BJ (cell line): Measurements from ENCODE around the gene POLR2I. TPM values are rescaled to one million over a fixed set of nuclear protein-coding genes. Genes with fewer than 3 reads are reported as not detected.

Experiments used
- CTCF ChIA-PET: fragments of 350-600 bp; formaldehyde crosslinking; extraction: SDS; loops from one replicate; lab custom pipeline; 2021; ENCODE audit warnings: antibody characterized with exemption, inconsistent platforms; lab: Yijun Ruan, JAX
- POLR2A ChIA-PET: fragments of 300-600 bp; sonication (Branson Sonifier 250); formaldehyde crosslinking; extraction: SDS; loops from one replicate; lab custom pipeline; 2021; ENCODE audit warnings: antibody characterized with exemption; lab: Charles Lee
- DNase-seq: peaks from one replicate; pipeline ENCODE4 v3.0.0-alpha.2; 2011; ENCODE audit warnings: low read depth
- H3K27me3 ChIP-seq: 2 replicates; pipeline ENCODE4 v1.6.0; 2011; ENCODE audit warnings: low read length; ENCODE audit not compliant: control insufficient read depth, insufficient read depth
- H3K36me3 ChIP-seq: 2 replicates; pipeline ENCODE4 v1.5.1; 2011; ENCODE audit warnings: low read length; ENCODE audit not compliant: control insufficient read depth, insufficient read depth
- H3K4me3 ChIP-seq: 2 replicates; pipeline ENCODE4 v1.5.1; 2011; ENCODE audit warnings: low read depth, mild to moderate bottlenecking, control low read depth, low read length
- CTCF ChIP-seq: IDR thresholded peaks from 2 replicates; pipeline ENCODE4 v1.5.1; 2011; ENCODE audit warnings: low read depth, mild to moderate bottlenecking, control low read depth, inconsistent platforms, low read length, moderate library complexity; ENCODE audit not compliant: insufficient read depth
- polyA plus RNA-seq: library from polyadenylated mRNA; depleted of rRNA; stranded (reverse); fragments of >200 nt; gene quantifications from 2 replicates; pipeline ENCODE4 v1.2.3, GENCODE V29; 2011

The POLR2I gene
- polyA plus RNA-seq, 1 experiment = 94.0 TPM

GRCh38 chr19:36108684-36109083, 6.0 kb downstream of the POLR2I start:
- no peak for TF ChIP-seq CTCF

DNA sequence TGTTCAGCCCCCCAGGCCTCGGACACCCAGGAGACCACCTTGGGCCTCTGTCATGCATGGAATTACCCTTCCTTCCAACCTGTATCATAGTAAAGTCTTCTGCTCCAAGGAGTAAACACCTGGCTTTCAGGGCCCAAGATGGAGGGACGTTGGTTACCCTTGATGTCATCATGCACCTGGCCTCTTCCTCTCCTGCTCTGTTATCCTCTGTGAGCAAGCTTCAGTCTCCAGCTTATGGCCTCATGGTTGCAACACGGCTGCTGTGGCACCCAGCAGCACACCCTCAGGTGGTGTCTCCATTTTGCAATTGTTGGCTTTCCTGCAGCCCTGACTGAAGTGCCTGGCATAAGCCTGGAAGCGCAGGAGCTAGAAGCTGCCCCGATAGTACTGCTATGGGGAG, 7.7 kb downstream of the POLR2I start:
- CTCF ChIA-PET = interaction anchor here (0.7 kb wide), 1 partner anchor 107 kb away, joined by 3 read pairs; no protein-coding TSS in a partner anchor
- no peak overlapping the region for H3K4me3 ChIP-seq
- TF ChIP-seq CTCF = no peak
- peaks cover 8% of the 10 kb centered on the region for H3K36me3 ChIP-seq
- POLR2A ChIA-PET = no interaction called here
- DNase-seq = no peak
- no peaks in the 10 kb centered on the region for H3K27me3 ChIP-seq

More at GRCh38 chr19:36108684-36109083, 6.0 kb downstream of the POLR2I start:
- ChIA-PET POLR2A (no interaction called here), CTCF (interaction anchor here (0.6 kb wide), 1 partner anchor 508 kb away, joined by 3 read pairs; no protein-coding TSS in a partner anchor)
- no peak overlapping the region for H3K4me3 ChIP-seq
- H3K36me3 ChIP-seq = peaks cover 11% of the 10 kb centered on the region
- no peak for DNase-seq
- no peaks in the 10 kb centered on the region for H3K27me3 ChIP-seq

GRCh38 chr19:36106441-36106840, 8.2 kb downstream of the POLR2I start:
- CTCF ChIA-PET = interaction anchor here (0.7 kb wide), 1 partner anchor 107 kb away, joined by 3 read pairs; no protein-coding TSS in a partner anchor
- H3K36me3 ChIP-seq = peaks cover 8% of the 10 kb centered on the region
- no peaks in the 10 kb centered on the region for H3K27me3 ChIP-seq
- POLR2A ChIA-PET = no interaction called here
- no peak overlapping the region for H3K4me3 ChIP-seq
- no peak for DNase-seq
- TF ChIP-seq CTCF = no peak

GRCh38 chr19:36103842-36104552, 10.7 kb downstream of the POLR2I start:
- H3K4me3 ChIP-seq = no peak overlapping the region

More at GRCh38 chr19:36103842-36104552, 10.7 kb downstream of the POLR2I start:
- Histone ChIP-seq H3K36me3 (peaks cover 5% of the 10 kb centered on the region), H3K27me3 (no peaks in the 10 kb centered on the region)
- TF ChIP-seq CTCF = no peak
- no peak for DNase-seq
- POLR2A ChIA-PET = no interaction called here
- CTCF ChIA-PET = interaction anchor here (0.6 to 1.5 kb wide), 2 partner anchors 9 to 70 kb away, joined by 3 read pairs; no protein-coding TSS in a partner anchor
